Right lobe of liver (tissue), 4 donors: ENCODE results near the gene DCTN5.

Source experiments
- CTCF ChIP-seq, 4 donors: fragments of 200-600 bp in 3 of 4; fragments of 450-650 bp in 1 of 4; IDR thresholded peaks; one replicate each; pipeline versions ENCODE4 v1.5.1 to v1.8.0; 2016 to 2022; ENCODE audit warnings: antibody characterized with exemption in 4 of 4, mild to moderate bottlenecking in 2 of 4
- POLR2A ChIP-seq: fragments of 450-650 bp; IDR thresholded peaks from one replicate; pipeline ENCODE4 v1.6.1; 2017; ENCODE audit warnings: antibody characterized with exemption, mild to moderate bottlenecking
- donor health status: DM: no; HTN: no; CAD: no.
- donor health status: DM: no; HTN: no; CAD: no.
- donor health status: DM: no; HTN: yes; CAD: no.

GRCh38 chr16:23694265-23694643 is 53.0 kb downstream of the DCTN5 start:
- TF ChIP-seq CTCF (IDR thresholded peaks at IDR 0.05) (no peak), POLR2A (no peak)
